ENCODE data around the gene PRR30.
"Not testable (repeated sequence)": the region's sequence is repeated elsewhere in the genome, so short reads cannot be mapped to it uniquely, and the experiment has no call there.

PRR30 gene

DNA sequence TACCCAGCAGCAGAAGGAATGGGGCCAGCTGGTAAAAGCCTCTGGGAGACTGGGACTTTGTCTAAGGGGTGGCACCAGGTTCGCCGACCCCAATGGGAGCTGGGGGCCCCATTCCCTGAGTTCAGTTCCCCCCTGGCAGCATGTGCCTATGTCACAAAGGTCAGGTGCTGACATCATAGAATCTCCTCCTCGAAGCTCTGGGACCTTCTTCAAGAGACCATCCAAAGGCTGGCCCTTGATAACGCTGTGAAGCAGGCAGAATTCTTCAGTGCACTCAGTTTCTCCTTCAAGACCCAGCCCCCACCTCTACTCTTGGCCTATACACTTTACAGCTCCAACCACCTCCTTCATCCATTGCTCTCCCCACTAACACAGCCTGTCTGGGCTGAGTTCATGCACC is at the start of gene PRR30:
Gene PRR30 (minus strand): TSS at position 101 of the 400 bp plus-strand sequence. CDS start 1,081 bp downstream, outside the sequence.
- no peak for DNase-seq

DNA sequence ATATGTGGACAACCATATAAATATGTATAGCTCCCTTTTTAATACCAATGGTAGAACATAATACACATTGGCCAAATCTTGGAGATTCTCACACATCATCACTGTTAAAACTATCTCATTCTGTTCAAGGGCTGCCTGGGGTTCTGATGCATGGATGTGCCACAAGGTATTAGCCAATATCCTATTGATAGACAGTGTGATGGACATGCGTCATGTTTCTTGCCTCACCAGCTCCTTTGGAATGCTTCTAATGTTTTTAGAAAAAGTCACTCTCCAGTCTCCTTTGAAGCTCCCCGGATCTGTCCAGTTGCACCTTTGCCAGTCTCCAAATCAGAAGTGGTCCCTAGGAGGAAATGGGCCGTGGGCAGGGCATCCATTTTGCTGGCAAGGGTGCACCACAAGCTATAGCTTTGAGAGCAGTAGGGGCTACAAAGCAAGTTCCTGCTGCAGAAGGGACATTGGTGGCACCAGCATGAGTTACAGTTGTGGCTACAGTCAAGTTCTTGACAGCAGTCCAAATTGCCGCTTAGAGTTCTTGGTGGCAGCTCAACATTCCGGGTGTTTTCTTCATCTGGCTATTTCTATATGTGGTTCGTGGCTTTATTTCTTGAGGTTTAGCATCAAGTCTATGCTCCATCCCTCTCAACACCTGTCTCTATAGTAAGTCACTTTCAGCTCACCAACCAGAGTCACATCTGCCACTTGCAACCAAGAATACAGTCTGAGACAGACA is 47.6 kb upstream of the PRR30 start:
- DNase-seq: no peak

DNA sequence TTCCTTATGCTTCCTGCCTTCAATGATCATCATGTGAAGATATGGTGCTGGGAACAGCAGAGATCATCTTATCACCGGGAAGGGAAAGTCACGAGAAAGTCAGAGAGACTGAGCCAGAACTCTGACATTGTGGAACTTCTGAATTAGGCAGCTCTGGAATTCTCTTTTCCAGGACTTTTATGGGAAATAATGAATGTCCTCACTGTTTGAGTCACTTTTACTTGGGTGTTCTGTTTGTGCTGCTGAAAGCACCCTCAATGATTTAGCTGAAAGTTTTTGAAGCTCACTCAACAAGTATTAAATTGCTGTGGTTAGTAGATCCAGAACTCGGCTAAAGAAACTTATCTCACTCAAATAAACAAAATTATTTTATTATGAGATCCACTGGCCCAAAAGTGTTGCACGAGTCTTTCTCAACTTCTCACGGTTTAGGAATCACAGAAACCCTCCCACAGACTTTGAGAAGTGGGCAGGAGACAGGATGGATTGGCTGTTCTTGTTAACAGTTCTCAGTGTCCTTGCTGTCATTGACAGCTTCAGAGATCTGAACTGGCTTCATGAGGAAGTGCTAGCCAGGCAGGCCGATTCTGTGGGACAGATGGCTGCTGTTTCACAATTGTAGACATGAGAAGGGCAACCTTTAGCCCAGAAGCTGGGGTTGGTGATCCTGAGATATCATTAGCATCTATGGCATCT is 46.3 kb upstream of the PRR30 start:
- no peak for DNase-seq

- no peak for DNase-seq
These were observed 44.9 kb upstream of the PRR30 start for GRCh38 chr2:27184115-27184514.

DNA sequence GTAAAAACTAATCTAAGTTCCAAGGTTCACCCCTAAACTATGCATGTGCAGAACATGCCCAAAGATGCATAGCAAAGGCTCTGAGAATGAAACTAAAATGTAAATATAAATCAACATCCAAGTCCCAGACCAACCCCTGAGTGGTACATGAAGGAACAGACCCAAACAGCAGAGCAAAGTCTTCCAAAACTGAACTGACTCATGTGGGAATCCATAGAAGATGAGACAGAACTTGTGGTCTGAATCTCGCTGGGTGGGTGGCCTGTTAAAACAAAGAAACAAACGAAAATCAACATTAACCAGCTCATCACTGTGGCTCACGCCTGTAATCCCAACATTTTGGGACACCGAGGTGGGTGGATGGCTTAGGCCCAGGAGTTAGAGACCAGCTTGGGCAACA is 43.1 kb upstream of the PRR30 start:
- DNase-seq: no peak

DNA sequence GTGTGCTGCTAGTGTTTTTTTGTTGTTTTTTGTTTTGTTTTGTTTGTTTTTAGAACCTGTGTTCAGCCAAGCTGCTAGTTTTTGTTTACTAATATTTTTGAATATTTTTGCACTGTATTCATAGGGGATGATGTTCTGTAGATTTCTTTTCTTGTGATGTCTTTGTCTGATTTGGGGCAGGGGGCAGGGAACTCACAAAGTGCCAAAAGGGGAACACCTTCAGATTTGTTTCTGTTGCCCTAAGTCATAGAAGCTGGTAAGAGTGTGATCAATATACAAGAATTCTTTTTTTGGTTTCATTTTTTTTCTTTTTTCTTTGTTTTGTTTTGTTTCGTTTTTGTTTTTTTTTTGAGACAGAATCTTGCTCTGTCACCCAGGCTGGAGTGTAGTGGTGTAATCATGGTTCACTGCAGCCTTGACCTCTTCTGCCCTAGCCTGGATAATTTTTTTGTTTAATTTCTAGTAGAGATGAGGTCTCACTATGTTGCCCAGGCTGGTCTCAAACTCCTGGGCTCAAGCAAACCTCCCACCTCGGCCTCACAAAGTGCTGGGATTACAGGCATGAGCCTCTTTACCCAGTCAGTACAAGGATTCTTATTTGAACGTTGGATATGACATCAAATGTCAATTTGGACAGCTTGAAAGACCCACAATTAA is 40.3 kb upstream of the PRR30 start:
- DNase-seq: no peak

DNA sequence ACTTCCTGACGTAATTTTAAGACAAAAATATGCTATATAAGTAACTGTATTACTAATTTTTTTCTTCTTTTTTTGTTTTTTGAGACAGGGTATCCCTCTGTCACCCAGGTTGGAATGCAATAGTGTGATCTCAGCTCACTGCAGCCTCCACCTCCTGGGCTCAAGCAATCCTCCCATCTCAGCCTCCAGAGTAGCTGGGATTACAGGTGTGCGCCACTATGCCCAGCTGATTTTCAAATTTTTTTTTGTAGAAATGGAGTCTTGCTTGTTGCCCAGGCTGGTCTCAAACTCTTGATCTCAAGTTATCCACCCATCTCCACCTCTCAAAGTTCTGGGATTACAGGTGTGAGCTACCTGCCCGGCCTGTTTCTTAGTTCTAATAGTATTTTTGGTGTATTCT is 39.3 kb upstream of the PRR30 start:
- no peak for DNase-seq

- DNase-seq: no peak
These were observed 38.5 kb upstream of the PRR30 start for GRCh38 chr2:27177441-27178351.

DNA sequence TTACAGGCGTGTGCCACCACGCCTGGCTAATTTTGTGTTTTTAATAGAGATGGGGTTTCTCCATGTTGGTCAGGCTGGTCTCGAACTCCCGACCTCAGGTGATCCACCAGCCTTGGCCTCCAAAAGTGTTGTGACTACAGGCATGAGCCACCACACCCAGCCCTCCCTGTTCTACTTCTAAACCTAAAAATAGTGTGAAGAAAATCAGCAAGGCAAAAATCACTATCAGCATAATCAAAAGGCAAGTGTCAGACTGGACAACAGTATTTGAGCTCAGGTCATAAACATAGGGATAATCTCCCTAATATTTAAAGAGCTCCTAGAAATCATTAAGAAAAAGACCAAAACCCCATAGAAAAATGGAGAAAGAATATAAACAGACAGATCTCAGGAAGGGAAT is 36.6 kb upstream of the PRR30 start:
- not testable (repeated sequence) for DNase-seq

GRCh38 chr2:27175330-27175729 is 36.1 kb upstream of the PRR30 start:
- no peak for DNase-seq

DNA sequence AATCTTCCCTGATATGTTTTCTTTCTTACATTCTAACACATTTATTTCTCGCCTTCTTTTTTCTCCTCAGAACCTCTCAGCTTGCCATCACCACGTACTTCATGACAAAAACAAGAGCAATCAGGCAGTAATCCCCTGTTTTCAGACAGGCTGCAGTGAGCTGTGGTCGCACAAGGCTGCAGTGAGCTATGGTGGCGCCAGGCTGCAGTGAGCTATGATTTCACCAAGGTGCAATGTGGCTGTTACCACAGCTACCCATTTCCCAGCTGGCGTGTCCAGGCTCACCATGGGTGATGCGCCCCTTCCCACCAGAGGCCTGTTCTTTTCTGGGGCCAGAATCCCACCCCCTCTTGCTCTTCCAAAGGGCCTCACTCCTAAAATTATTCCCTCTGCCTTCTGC is 35.4 kb upstream of the PRR30 start:
- no peak for DNase-seq

GRCh38 chr2:27171351-27171848 is 32.2 kb upstream of the PRR30 start:
- peak; percentile 4 for DNase-seq

- no peak for DNase-seq
These were observed 31.5 kb upstream of the PRR30 start for GRCh38 chr2:27170581-27171337.

DNA sequence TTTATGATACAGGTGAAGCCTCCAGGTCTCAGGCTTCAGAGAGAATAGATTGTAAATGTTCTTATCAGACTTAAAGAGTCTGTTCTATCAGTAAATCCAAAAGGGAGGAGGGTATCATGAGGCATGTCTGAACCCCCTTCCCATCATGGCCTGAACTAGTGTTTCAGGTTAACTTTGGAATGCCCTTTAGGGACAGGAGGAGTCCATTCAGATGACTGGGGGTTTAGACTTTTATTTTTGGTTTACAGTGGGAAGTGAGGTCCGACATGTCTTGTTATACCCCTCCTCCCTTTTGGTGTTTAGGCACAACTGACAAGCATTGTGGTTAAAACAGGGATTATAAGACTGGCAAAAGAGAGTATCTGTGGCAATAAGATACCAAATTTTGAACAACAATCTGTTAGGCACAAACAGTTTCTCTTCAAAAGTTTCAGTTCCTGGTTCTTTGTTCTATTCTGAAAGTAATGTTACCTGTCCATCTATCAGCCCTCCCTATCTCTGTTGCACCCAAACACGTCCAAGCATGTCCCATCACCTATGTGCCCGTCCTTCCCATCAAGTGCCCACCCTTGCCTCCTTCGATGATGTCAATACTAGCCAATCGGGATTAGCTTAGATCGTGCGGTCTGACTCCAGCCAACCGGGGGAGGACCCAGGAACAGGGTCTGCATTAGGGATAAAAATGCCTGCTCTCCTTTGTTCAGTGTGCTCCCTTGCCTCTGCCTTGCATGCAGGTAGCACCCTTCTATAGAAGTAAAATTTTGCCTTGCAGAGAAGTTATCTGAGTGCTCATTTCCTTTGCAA is 26.0 kb upstream of the PRR30 start:
- DNase-seq: no peak

DNA sequence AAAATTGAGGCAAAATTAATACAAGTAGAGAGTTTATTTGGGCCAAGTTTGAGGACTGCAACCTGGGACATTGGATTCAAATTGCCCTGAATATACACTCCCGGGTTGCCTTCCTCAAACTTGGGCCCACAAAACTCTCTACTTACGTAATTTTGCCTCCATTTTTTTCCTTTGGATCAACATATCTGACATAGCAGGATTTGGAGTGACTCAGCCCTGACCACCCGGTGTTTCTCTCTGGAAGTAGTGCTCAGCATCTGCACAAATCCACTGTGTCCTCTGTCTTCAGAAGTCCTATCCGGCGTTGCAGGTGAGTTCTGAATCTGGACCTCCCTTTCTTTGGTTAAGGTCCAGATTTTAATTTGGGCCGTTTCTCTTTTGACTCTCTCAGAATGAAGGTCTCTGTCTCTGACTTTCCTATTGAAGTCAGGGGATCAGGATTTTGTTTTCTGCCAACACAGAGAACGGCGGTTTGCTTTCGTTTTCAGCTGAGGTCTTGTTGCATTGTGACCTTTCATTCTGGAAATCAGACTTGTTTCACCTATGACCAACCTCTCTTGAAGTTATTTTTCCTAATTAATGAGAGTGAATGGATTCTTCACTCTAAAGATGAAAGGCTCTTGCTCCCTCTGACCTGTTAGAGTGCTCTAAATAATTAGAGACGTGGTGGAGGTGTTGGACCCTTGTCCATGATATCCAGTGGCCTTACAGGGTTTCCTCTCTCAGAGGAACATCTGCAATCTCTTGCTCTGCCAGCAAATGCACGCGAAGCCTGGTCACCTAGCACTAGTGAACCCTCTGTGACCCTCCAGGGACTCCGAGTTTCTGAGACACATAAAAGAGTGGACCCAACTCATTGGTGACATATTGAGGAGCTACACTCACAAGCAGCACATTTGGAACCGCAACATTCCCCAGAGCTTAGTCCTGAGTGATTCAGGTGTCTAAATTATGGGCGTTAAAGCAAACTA is 23.2 kb upstream of the PRR30 start:
- DNase-seq: no peak

GRCh38 chr2:27160191-27160590 is 21.0 kb upstream of the PRR30 start:
- DNase-seq: no peak

GRCh38 chr2:27159271-27159670 is 20.1 kb upstream of the PRR30 start:
- DNase-seq: no peak

DNA sequence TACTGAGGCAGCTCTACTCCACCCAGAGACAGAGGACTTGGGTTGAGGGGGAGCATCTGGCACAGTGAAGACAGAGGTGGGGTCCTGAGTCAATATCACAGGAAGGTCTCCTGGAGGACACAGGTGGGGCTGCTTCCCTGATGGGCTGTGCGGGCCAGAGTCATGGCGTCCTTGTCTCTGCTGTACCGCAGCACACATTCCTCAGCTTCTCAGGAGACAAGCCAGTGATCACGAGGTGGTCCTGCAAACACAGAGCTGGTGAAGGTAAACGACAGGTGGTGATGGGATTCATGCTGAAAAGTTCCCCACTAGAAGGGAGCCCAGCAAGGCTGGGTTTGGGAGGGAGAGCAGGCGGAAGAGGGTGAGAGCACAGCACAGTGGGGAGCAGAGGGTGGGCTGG is 19.3 kb upstream of the PRR30 start:
- DNase-seq: no peak

GRCh38 chr2:27155069-27155520 is 15.9 kb upstream of the PRR30 start:
- DNase-seq: no peak

GRCh38 chr2:27154488-27154887 is 15.3 kb upstream of the PRR30 start:
- no peak for DNase-seq
